H9 (cell line): ENCODE results near the gene PMP22. TPM values are rescaled to one million over a fixed set of nuclear protein-coding genes. Genes with fewer than 3 reads are reported as not detected.

Source experiments
- DNase-seq: peaks from one replicate; pipeline ENCODE4 v3.0.0-alpha.2; 2017
- H2AFZ ChIP-seq: one replicate; pipeline ENCODE4 v1.6.1; 2013; ENCODE audit warnings: mild to moderate bottlenecking, low read length, control low read depth, moderate library complexity
- H2AK5ac ChIP-seq: 2 replicates; pipeline ENCODE4 v1.6.1; 2013; ENCODE audit warnings: low read length, control low read depth, mixed read lengths; ENCODE audit not compliant: insufficient read length
- H2BK120ac ChIP-seq: one replicate; pipeline ENCODE4 v1.6.1; 2013; ENCODE audit warnings: low read depth, mild to moderate bottlenecking, low read length, control low read depth, inconsistent platforms; ENCODE audit not compliant: poor library complexity, severe bottlenecking
- H2BK12ac ChIP-seq: 2 replicates; pipeline ENCODE4 v1.6.1; 2013; ENCODE audit warnings: low read length, control low read depth, mixed read lengths, low read depth; ENCODE audit not compliant: insufficient read length
- H2BK15ac ChIP-seq: 2 replicates; pipeline ENCODE4 v1.6.1; 2013; ENCODE audit warnings: low read depth, low read length, control low read depth
- H2BK20ac ChIP-seq: one replicate; pipeline ENCODE4 v1.6.1; 2013; ENCODE audit warnings: low read depth, mild to moderate bottlenecking, low read length, control low read depth, inconsistent platforms; ENCODE audit not compliant: poor library complexity, severe bottlenecking
- H2BK5ac ChIP-seq: 2 replicates; pipeline ENCODE4 v1.6.1; 2013; ENCODE audit warnings: low read length, control low read depth, mixed read lengths; ENCODE audit not compliant: insufficient read length
- H3K14ac ChIP-seq: 2 replicates; pipeline ENCODE4 v1.6.1; 2013; ENCODE audit warnings: low read length, control low read depth; ENCODE audit not compliant: insufficient read depth
- H3K18ac ChIP-seq: 2 replicates; pipeline ENCODE4 v1.6.1; 2013; ENCODE audit warnings: low read depth, mild to moderate bottlenecking, mixed read lengths, low read length, control low read depth; ENCODE audit not compliant: insufficient read length
- H3K23ac ChIP-seq: 2 replicates; pipeline ENCODE4 v1.6.1; 2013; ENCODE audit warnings: low read length, control low read depth, mixed read lengths, low read depth; ENCODE audit not compliant: insufficient read length
- H3K23me2 ChIP-seq: 2 replicates; pipeline ENCODE4 v1.6.1; 2013; ENCODE audit warnings: low read depth, mild to moderate bottlenecking, mixed read lengths, low read length, control low read depth; ENCODE audit not compliant: insufficient read length, poor library complexity, severe bottlenecking
- H3K27ac ChIP-seq: 2 replicates; pipeline ENCODE4 v1.5.1; 2013; ENCODE audit warnings: low read length, control low read depth, mixed read lengths, low read depth; ENCODE audit not compliant: insufficient read length
- H3K27me3 ChIP-seq: 2 replicates; pipeline ENCODE4 v1.6.1; 2013; ENCODE audit warnings: low read length, control low read depth, inconsistent platforms; ENCODE audit not compliant: insufficient read depth
- H3K4ac ChIP-seq: 2 replicates; pipeline ENCODE4 v1.6.1; 2013; ENCODE audit warnings: low read depth, mild to moderate bottlenecking, control low read depth, inconsistent platforms, low read length, moderate library complexity
- H3K4me1 ChIP-seq: 2 replicates; pipeline ENCODE4 v1.6.1; 2013; ENCODE audit warnings: low read length, control low read depth, inconsistent platforms; ENCODE audit not compliant: insufficient read depth
- H3K4me2 ChIP-seq: 2 replicates; pipeline ENCODE4 v1.6.1; 2013; ENCODE audit warnings: low read length, control low read depth, mixed read lengths; ENCODE audit not compliant: insufficient read length, insufficient read depth
- H3K56ac ChIP-seq: 2 replicates; pipeline ENCODE4 v1.6.1; 2013; ENCODE audit warnings: low read depth, mild to moderate bottlenecking, mixed read lengths, low read length, control low read depth; ENCODE audit not compliant: insufficient read length
- H3K79me1 ChIP-seq: 2 replicates; pipeline ENCODE4 v1.6.1; 2013; ENCODE audit warnings: low read depth, mild to moderate bottlenecking, moderate library complexity, low read length, control low read depth, inconsistent platforms; ENCODE audit not compliant: insufficient read depth, poor library complexity, severe bottlenecking
- H3K79me2 ChIP-seq: 2 replicates; pipeline ENCODE4 v1.6.1; 2013; ENCODE audit warnings: low read length, control low read depth, inconsistent platforms; ENCODE audit not compliant: insufficient read depth
- H3K9ac ChIP-seq: 2 replicates; pipeline ENCODE4 v1.6.1; 2013; ENCODE audit warnings: low read length, control low read depth, mixed read lengths; ENCODE audit not compliant: insufficient read length; ENCODE audit errors: extremely low read depth
- H3K9me3 ChIP-seq: one replicate; pipeline ENCODE4 v1.6.1; 2013; ENCODE audit warnings: low read depth, low read length, inconsistent platforms; ENCODE audit not compliant: control insufficient read depth
- H3T11ph ChIP-seq: one replicate; pipeline ENCODE4 v1.6.1; 2013; ENCODE audit warnings: mild to moderate bottlenecking, low read length, control low read depth, inconsistent platforms
- H4K20me1 ChIP-seq: one replicate; pipeline ENCODE4 v1.6.1; 2013; ENCODE audit not compliant: control insufficient read depth, insufficient read length, insufficient read depth
- H4K5ac ChIP-seq: 2 replicates; pipeline ENCODE4 v1.6.1; 2013; ENCODE audit warnings: low read depth, mild to moderate bottlenecking, mixed read lengths, low read length, control low read depth; ENCODE audit not compliant: insufficient read length
- H4K8ac ChIP-seq: replicated peaks from 2 replicates; pipeline ENCODE4 v1.6.1; 2013; ENCODE audit warnings: low read length, control low read depth, mixed read lengths, low read depth; ENCODE audit not compliant: insufficient read length
- H4K91ac ChIP-seq: 2 replicates; pipeline ENCODE4 v1.6.1; 2013; ENCODE audit warnings: low read depth, mild to moderate bottlenecking, moderate library complexity, mixed read lengths, low read length, control low read depth; ENCODE audit not compliant: insufficient read length
- H3K27ac Mint-ChIP-seq, 3 experiments: 2 replicates in 2 of 3; 3 replicates in 1 of 3; pipeline ENCODE4 v1.8.0; 2020 to 2021; ENCODE audit warnings: mixed read lengths in 3 of 3, mild to moderate bottlenecking in 1 of 3, moderate library complexity in 1 of 3
- H3K27me3 Mint-ChIP-seq: 2 replicates; pipeline ENCODE4 v1.8.0; 2021; ENCODE audit warnings: low read depth, mild to moderate bottlenecking, moderate library complexity, mixed read lengths
- H3K36me3 Mint-ChIP-seq, 3 experiments: 2 replicates in 2 of 3; 3 replicates in 1 of 3; pipeline ENCODE4 v1.8.0; 2020 to 2021; ENCODE audit warnings: low read depth in 3 of 3, mixed read lengths in 3 of 3; ENCODE audit not compliant: insufficient read depth in 1 of 3
- H3K4me1 Mint-ChIP-seq, 2 experiments: 2 replicates each; pipeline ENCODE4 v1.8.0; 2020; ENCODE audit warnings: mixed read lengths in 2 of 2
- H3K4me3 Mint-ChIP-seq, 2 experiments: 2 replicates in 1 of 2; 3 replicates in 1 of 2; pipeline ENCODE4 v1.8.0; 2020 to 2021; ENCODE audit warnings: mild to moderate bottlenecking in 2 of 2, mixed read lengths in 2 of 2, moderate library complexity in 1 of 2
- H3K9me3 Mint-ChIP-seq, 2 experiments: 2 replicates in 1 of 2; 3 replicates in 1 of 2; pipeline ENCODE4 v1.8.0; 2020; ENCODE audit warnings: mild to moderate bottlenecking in 2 of 2, mixed read lengths in 2 of 2, moderate library complexity in 1 of 2
- CTCF ChIP-seq: fragments of 200-600 bp; sonication (generic); conservative IDR thresholded peaks from 3 replicates; pipeline ENCODE4 v1.8.0; 2021; ENCODE audit warnings: antibody characterized with exemption, mild to moderate bottlenecking
- WGBS: extraction: QIAGEN DNeasy Blood & Tissue Kit; methylation state at CpG from one replicate; pipeline ENCODE4 v1.1.7; 2013; ENCODE audit warnings: missing lambda C conversion rate, low lambda C conversion rate, mixed read lengths; ENCODE audit not compliant: insufficient read length; ENCODE audit errors: extremely low coverage; 5-methylcytosine and 5-hydroxymethylcytosine counted together
- total RNA-seq: library from RNA; stranded (reverse); gene quantifications from 2 replicates; pipeline ENCODE4 v1.2.1, GENCODE V29; 2021

PMP22 gene
- total RNA-seq, 1 experiment from 2014 or later, result 1.5 TPM

DNA sequence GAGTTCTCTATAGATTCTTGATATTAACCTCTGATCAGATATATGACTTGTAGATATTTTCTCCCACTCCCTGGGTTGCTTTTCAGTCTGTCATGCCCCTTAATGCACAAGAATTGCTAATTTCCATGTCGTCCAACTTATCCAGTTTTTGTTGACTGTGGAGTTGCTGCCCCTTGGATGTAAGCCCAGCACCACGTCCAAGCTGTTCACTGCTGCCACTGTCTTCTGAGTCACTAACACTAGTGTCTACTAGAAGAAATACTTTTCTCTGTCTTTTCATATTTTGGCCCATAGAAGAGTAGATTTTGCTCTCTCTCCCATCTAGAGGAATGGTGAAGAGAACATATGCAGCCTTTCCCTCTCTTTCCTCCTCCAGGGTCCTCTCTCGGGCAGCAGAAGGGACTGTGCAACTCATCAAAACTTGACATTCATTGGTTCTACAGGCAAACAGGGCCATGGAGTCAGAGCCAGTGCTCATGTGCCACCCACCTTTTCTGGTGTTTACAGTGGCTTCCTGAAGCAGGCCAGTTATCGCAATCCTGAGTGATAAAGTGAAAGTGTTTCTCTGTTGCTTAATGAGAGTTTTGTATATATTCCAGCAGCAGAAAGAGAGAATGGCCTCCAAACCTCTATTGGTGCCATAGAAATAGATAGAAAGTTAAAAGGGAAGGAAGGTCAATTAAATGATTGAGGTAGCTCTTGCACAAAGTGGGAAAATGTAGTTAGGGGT, 22.6 kb upstream of the PMP22 start:
- Histone ChIP-seq H2AK5ac (no peak overlapping the region), H2BK15ac (no peak overlapping the region), H3K4ac (no peak overlapping the region), H2AFZ (no peak overlapping the region), H3K27me3 (no peaks in the 10 kb centered on the region), H3K9ac (no peak overlapping the region), H3K4me1 (no peaks in the 10 kb centered on the region; the same call in 1 of the 2 replicates), H2BK12ac (no peak overlapping the region), H3K23ac (no peak overlapping the region), H3K23me2 (no peaks in the 10 kb centered on the region), H3K4me2 (no peak overlapping the region), H4K5ac (no peak overlapping the region), H3K9me3 (no peaks in the 10 kb centered on the region), H3K79me2 (no peaks in the 10 kb centered on the region), H4K20me1 (no peaks in the 10 kb centered on the region), H2BK120ac (no peak overlapping the region), H3K79me1 (no peaks in the 10 kb centered on the region), H2BK5ac (no peak overlapping the region), H4K8ac (no peak overlapping the region), H3T11ph (no peak overlapping the region), H3K27ac (no peak overlapping the region), H3K14ac (no peak overlapping the region), H4K91ac (no peak overlapping the region), H3K56ac (no peak overlapping the region), H3K18ac (no peak overlapping the region), H2BK20ac (no peak overlapping the region)
- no peak for TF ChIP-seq CTCF
- no peak overlapping the region for H3K4me3 Mint-ChIP-seq
- H3K9me3 Mint-ChIP-seq, result no peaks in the 10 kb centered on the region
- peaks cover 8 to 10% of the 10 kb centered on the region in 2 experiments for H3K4me1 Mint-ChIP-seq
- H3K36me3 Mint-ChIP-seq, result no peaks in the 10 kb centered on the region
- H3K27ac Mint-ChIP-seq, result no peak overlapping the region
- WGBS, result no CpG with 5 or more reads among the region's 4 CpGs
- H3K27me3 Mint-ChIP-seq, result peaks cover 9% of the 10 kb centered on the region
- DNase-seq, result no peak
